ENCODE data around the gene VAV2.

Gene VAV2

GRCh38 chr9:133839822-133840329 is 152.2 kb downstream of the VAV2 start:
- no CpG with 5 or more reads among the region's 15 CpGs for WGBS, 2 donors (ENCODE audit: extremely low coverage in 2 of 2, insufficient read length in 2 of 2, insufficient replicate concordance in 1 of 2)
- H2BK15ac ChIP-seq (ENCODE audit: low read length) = no peak overlapping the region
- H3K27ac ChIP-seq (replicated peaks; ENCODE audit: low read length) = peak overlapping the region; percentile 18
- no peak overlapping the region for H3K9ac ChIP-seq (ENCODE audit: low read depth, low read length, poor library complexity)
- no peaks in the 10 kb centered on the region for H3K27me3 ChIP-seq (ENCODE audit: control insufficient read depth in 3 of 3, insufficient read depth in 3 of 3, low read depth in 1 of 3, low read length in 3 of 3)
- peak overlapping the region; percentile 76 for H2AK5ac ChIP-seq (ENCODE audit: low read depth, low read length)
- no peak for DNase-seq (ENCODE audit: low spot score)
- H2BK120ac ChIP-seq (ENCODE audit: low read depth, low read length) = peak overlapping the region; percentile 24
- H3K18ac ChIP-seq (ENCODE audit: low read length) = peak overlapping the region; percentile 8
- H3K23ac ChIP-seq (ENCODE audit: low read depth, low read length, poor library complexity) = no peak overlapping the region
- H3K4me3 ChIP-seq (ENCODE audit: low read length in 2 of 2) = no peak overlapping the region
- no peak overlapping the region for H2AFZ ChIP-seq (ENCODE audit: low read length)
- H3K9me3 ChIP-seq (replicated peaks in 1 of 2; ENCODE audit: control insufficient read depth in 2 of 2, insufficient read depth in 1 of 2, low read depth in 1 of 2, low read length in 2 of 2) = no peaks in the 10 kb centered on the region
- H3K36me3 ChIP-seq (replicated peaks in 1 of 2; ENCODE audit: control insufficient read depth in 2 of 2, insufficient read depth in 2 of 2, low read length in 2 of 2) = peaks cover 0 to 1% of the 10 kb centered on the region in 2 donors
- no peak overlapping the region for H4K8ac ChIP-seq (ENCODE audit: low read depth, low read length)
- H3K4ac ChIP-seq (ENCODE audit: low read length) = no peak overlapping the region
- H2BK12ac ChIP-seq (ENCODE audit: low read length) = no peak overlapping the region
- no peak overlapping the region for H3K14ac ChIP-seq (ENCODE audit: low read length)
- H3K4me2 ChIP-seq (ENCODE audit: insufficient read depth, low read length, poor library complexity, severe bottlenecking) = no peak overlapping the region
- no peak overlapping the region for H4K91ac ChIP-seq (ENCODE audit: low read depth, low read length, poor library complexity)
- H3K4me1 ChIP-seq (ENCODE audit: control insufficient read depth in 2 of 2, insufficient read depth in 1 of 2, low read depth in 1 of 2, low read length in 2 of 2) = peaks cover 15 to 46% of the 10 kb centered on the region in 2 donors
- no peak overlapping the region for H2BK5ac ChIP-seq (ENCODE audit: low read length)
- H3K79me1 ChIP-seq (ENCODE audit: low read depth, low read length) = peaks cover 16% of the 10 kb centered on the region

GRCh38 chr9:133838859-133839507 is 153.1 kb downstream of the VAV2 start:
- Histone ChIP-seq H3K23ac (ENCODE audit: low read depth, low read length, poor library complexity) (peak overlapping the region; percentile 16), H3K4me2 (ENCODE audit: insufficient read depth, low read length, poor library complexity, severe bottlenecking) (no peak overlapping the region), H4K91ac (ENCODE audit: low read depth, low read length, poor library complexity) (no peak overlapping the region), H3K9me3 (replicated peaks in 1 of 2; ENCODE audit: control insufficient read depth in 2 of 2, insufficient read depth in 1 of 2, low read depth in 1 of 2, low read length in 2 of 2) (no peaks in the 10 kb centered on the region), H3K79me1 (ENCODE audit: low read depth, low read length) (peaks cover 12% of the 10 kb centered on the region), H3K4me1 (ENCODE audit: control insufficient read depth in 2 of 2, insufficient read depth in 1 of 2, low read depth in 1 of 2, low read length in 2 of 2) (peaks cover 15 to 49% of the 10 kb centered on the region in 2 donors), H3K27me3 (ENCODE audit: control insufficient read depth in 3 of 3, insufficient read depth in 3 of 3, low read depth in 1 of 3, low read length in 3 of 3) (no peaks in the 10 kb centered on the region), H3K4ac (ENCODE audit: low read length) (no peak overlapping the region), H3K36me3 (replicated peaks in 1 of 2; ENCODE audit: control insufficient read depth in 2 of 2, insufficient read depth in 2 of 2, low read length in 2 of 2) (peaks cover 1 to 5% of the 10 kb centered on the region in 2 donors), H2AK5ac (ENCODE audit: low read depth, low read length) (no peak overlapping the region), H2BK15ac (ENCODE audit: low read length) (no peak overlapping the region), H2BK12ac (ENCODE audit: low read length) (no peak overlapping the region), H3K27ac (replicated peaks; ENCODE audit: low read length) (no peak overlapping the region), H3K14ac (ENCODE audit: low read length) (no peak overlapping the region), H2BK5ac (ENCODE audit: low read length) (no peak overlapping the region), H2BK120ac (ENCODE audit: low read depth, low read length) (no peak overlapping the region), H3K9ac (ENCODE audit: low read depth, low read length, poor library complexity) (no peak overlapping the region), H4K8ac (ENCODE audit: low read depth, low read length) (no peak overlapping the region), H3K18ac (ENCODE audit: low read length) (no peak overlapping the region), H2AFZ (ENCODE audit: low read length) (no peak overlapping the region), H3K4me3 (ENCODE audit: low read length in 2 of 2) (no peak overlapping the region)
- DNase-seq (ENCODE audit: low spot score) = no peak
- WGBS, 2 donors (ENCODE audit: extremely low coverage in 2 of 2, insufficient read length in 2 of 2, insufficient replicate concordance in 1 of 2) = no CpG with 5 or more reads among the region's 5 CpGs

- H2AK5ac ChIP-seq (ENCODE audit: low read depth, low read length) = peak overlapping the region; percentile 53
- H4K91ac ChIP-seq (ENCODE audit: low read depth, low read length, poor library complexity) = no peak overlapping the region
- H3K4me1 ChIP-seq (ENCODE audit: control insufficient read depth in 2 of 2, insufficient read depth in 1 of 2, low read depth in 1 of 2, low read length in 2 of 2) = peaks cover 15 to 49% of the 10 kb centered on the region in 2 donors
- H3K4me3 ChIP-seq (ENCODE audit: low read length in 2 of 2) = no peak overlapping the region
- DNase-seq (ENCODE audit: low spot score) = peak; percentile 45
- peak overlapping the region; percentile 30 for H2BK12ac ChIP-seq (ENCODE audit: low read length)
- no peak overlapping the region for H2BK120ac ChIP-seq (ENCODE audit: low read depth, low read length)
- no peak overlapping the region for H2BK15ac ChIP-seq (ENCODE audit: low read length)
- peak overlapping the region; percentile 87 for H3K18ac ChIP-seq (ENCODE audit: low read length)
- H3K36me3 ChIP-seq (replicated peaks in 1 of 2; ENCODE audit: control insufficient read depth in 2 of 2, insufficient read depth in 2 of 2, low read length in 2 of 2) = peaks cover 1 to 15% of the 10 kb centered on the region in 2 donors
- peaks cover 0 to 2% (median 0%) of the 10 kb centered on the region in 3 experiments for H3K27me3 ChIP-seq (ENCODE audit: control insufficient read depth in 3 of 3, insufficient read depth in 3 of 3, low read depth in 1 of 3, low read length in 3 of 3)
- H3K4ac ChIP-seq (ENCODE audit: low read length) = no peak overlapping the region
- no CpG with 5 or more reads among the region's 13 CpGs for WGBS, 2 donors (ENCODE audit: extremely low coverage in 2 of 2, insufficient read length in 2 of 2, insufficient replicate concordance in 1 of 2)
- H3K23ac ChIP-seq (ENCODE audit: low read depth, low read length, poor library complexity) = no peak overlapping the region
- H3K79me1 ChIP-seq (ENCODE audit: low read depth, low read length) = peaks cover 12% of the 10 kb centered on the region
- H3K27ac ChIP-seq (replicated peaks; ENCODE audit: low read length) = peak overlapping the region; percentile 69
- peak overlapping the region; percentile 75 for H3K14ac ChIP-seq (ENCODE audit: low read length)
- no peak overlapping the region for H3K4me2 ChIP-seq (ENCODE audit: insufficient read depth, low read length, poor library complexity, severe bottlenecking)
- no peak overlapping the region for H2AFZ ChIP-seq (ENCODE audit: low read length)
- no peaks in the 10 kb centered on the region for H3K9me3 ChIP-seq (replicated peaks in 1 of 2; ENCODE audit: control insufficient read depth in 2 of 2, insufficient read depth in 1 of 2, low read depth in 1 of 2, low read length in 2 of 2)
- H2BK5ac ChIP-seq (ENCODE audit: low read length) = no peak overlapping the region
- no peak overlapping the region for H4K8ac ChIP-seq (ENCODE audit: low read depth, low read length)
- peak overlapping the region; percentile 54 for H3K9ac ChIP-seq (ENCODE audit: low read depth, low read length, poor library complexity)
Measured at GRCh38 chr9:133837627-133838597, 154.2 kb downstream of the VAV2 start.

- H2AK5ac ChIP-seq (ENCODE audit: low read depth, low read length) = no peak overlapping the region
- H3K14ac ChIP-seq (ENCODE audit: low read length) = no peak overlapping the region
- no peak overlapping the region for H2BK120ac ChIP-seq (ENCODE audit: low read depth, low read length)
- H4K8ac ChIP-seq (ENCODE audit: low read depth, low read length) = no peak overlapping the region
- no peak overlapping the region for H3K4ac ChIP-seq (ENCODE audit: low read length)
- no peak overlapping the region for H2BK15ac ChIP-seq (ENCODE audit: low read length)
- peaks cover 12% of the 10 kb centered on the region for H3K79me1 ChIP-seq (ENCODE audit: low read depth, low read length)
- no peak for DNase-seq (ENCODE audit: low spot score)
- peaks cover 0 to 2% (median 0%) of the 10 kb centered on the region in 3 experiments for H3K27me3 ChIP-seq (ENCODE audit: control insufficient read depth in 3 of 3, insufficient read depth in 3 of 3, low read depth in 1 of 3, low read length in 3 of 3)
- no peak overlapping the region for H2AFZ ChIP-seq (ENCODE audit: low read length)
- H2BK12ac ChIP-seq (ENCODE audit: low read length) = no peak overlapping the region
- H3K4me2 ChIP-seq (ENCODE audit: insufficient read depth, low read length, poor library complexity, severe bottlenecking) = no peak overlapping the region
- H3K4me1 ChIP-seq (ENCODE audit: control insufficient read depth in 2 of 2, insufficient read depth in 1 of 2, low read depth in 1 of 2, low read length in 2 of 2) = peaks cover 11 to 42% of the 10 kb centered on the region in 2 donors
- peaks cover 1 to 21% of the 10 kb centered on the region in 2 donors for H3K36me3 ChIP-seq (replicated peaks in 1 of 2; ENCODE audit: control insufficient read depth in 2 of 2, insufficient read depth in 2 of 2, low read length in 2 of 2)
- H3K9ac ChIP-seq (ENCODE audit: low read depth, low read length, poor library complexity) = no peak overlapping the region
- no peak overlapping the region for H3K27ac ChIP-seq (replicated peaks; ENCODE audit: low read length)
- no peak overlapping the region for H3K4me3 ChIP-seq (ENCODE audit: low read length in 2 of 2)
- peak overlapping the region; percentile 77 for H2BK5ac ChIP-seq (ENCODE audit: low read length)
- H3K9me3 ChIP-seq (replicated peaks in 1 of 2; ENCODE audit: control insufficient read depth in 2 of 2, insufficient read depth in 1 of 2, low read depth in 1 of 2, low read length in 2 of 2) = no peaks in the 10 kb centered on the region
- H3K23ac ChIP-seq (ENCODE audit: low read depth, low read length, poor library complexity) = no peak overlapping the region
- WGBS, 2 donors (ENCODE audit: extremely low coverage in 2 of 2, insufficient read length in 2 of 2, insufficient replicate concordance in 1 of 2) = no CpG with 5 or more reads among the region's 5 CpGs
- no peak overlapping the region for H4K91ac ChIP-seq (ENCODE audit: low read depth, low read length, poor library complexity)
- peak overlapping the region; percentile 39 for H3K18ac ChIP-seq (ENCODE audit: low read length)
Measured at GRCh38 chr9:133836818-133837217, 155.3 kb downstream of the VAV2 start.

Data from neuronal stem cell (in vitro differentiated cells).